GM20000 (cell line): Measurements from ENCODE around the gene CLEC10A.

Source experiments
- DNase-seq: peaks from one replicate; pipeline ENCODE4 v3.0.0; 2012; ENCODE audit warnings: low spot score
- TF ChIP-seq, protein P1 (sequence below): IDR thresholded peaks from 2 replicates; pipeline ENCODE4 v1.5.1; 2012; ENCODE audit warnings: mild to moderate bottlenecking, control low read depth; ENCODE audit errors: extremely low read depth, missing control alignments

CLEC10A gene

DNA sequence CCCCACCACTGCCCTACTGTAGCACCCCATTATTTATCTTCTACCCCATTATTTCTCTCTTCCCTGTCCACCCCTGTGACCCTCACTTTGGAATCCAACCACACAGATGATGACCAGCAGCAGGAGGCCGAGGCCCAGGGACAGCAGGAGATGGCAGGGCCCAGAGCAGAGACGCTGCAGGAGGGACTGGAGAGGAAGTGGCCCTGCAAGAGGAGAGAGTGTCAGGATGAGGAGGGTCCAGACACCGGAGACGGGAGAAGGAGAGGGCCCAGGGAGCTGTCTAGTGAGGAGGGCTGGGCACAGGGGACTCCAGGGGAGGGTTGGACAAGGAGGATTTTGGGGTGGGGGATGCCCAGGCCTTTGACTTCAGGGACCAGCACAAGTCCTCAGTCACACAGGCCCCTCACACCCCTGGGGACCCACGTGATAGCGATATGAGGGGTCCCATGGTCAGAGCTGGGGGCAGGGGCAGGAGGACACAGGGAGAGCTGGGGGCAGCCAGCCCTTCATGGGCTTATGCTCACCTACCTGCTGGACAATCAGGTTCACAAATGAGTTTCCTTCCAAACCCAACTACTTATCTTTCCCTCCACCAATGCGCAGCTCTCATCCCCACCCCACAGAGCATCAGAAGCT is 2.0 kb downstream of the CLEC10A start:
- TF ChIP-seq, protein P1, sequence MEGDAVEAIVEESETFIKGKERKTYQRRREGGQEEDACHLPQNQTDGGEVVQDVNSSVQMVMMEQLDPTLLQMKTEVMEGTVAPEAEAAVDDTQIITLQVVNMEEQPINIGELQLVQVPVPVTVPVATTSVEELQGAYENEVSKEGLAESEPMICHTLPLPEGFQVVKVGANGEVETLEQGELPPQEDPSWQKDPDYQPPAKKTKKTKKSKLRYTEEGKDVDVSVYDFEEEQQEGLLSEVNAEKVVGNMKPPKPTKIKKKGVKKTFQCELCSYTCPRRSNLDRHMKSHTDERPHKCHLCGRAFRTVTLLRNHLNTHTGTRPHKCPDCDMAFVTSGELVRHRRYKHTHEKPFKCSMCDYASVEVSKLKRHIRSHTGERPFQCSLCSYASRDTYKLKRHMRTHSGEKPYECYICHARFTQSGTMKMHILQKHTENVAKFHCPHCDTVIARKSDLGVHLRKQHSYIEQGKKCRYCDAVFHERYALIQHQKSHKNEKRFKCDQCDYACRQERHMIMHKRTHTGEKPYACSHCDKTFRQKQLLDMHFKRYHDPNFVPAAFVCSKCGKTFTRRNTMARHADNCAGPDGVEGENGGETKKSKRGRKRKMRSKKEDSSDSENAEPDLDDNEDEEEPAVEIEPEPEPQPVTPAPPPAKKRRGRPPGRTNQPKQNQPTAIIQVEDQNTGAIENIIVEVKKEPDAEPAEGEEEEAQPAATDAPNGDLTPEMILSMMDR: no peak
- DNase-seq: no peak

DNA sequence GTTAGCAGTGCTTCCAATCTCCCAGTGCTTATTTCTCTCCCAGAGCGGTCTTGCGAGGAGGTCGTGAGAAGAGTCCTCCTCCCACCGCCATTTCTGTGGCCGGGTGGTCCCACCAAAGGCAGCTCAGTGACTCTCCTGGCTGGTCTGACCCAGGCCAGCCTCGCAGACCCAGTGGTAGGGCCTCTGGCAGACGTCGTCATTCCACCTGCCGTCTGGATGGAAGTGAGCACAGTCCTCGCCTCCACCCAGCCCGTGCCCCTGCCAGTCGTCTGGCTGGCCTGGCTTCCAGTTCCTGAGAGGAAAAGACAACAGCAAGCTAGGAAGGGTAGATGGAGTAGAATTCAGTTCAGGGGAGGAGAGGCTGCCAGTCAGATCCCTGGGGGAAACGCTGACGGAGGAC is 5.1 kb downstream of the CLEC10A start:
- DNase-seq: no peak
- TF ChIP-seq, protein P1: no peak

DNA sequence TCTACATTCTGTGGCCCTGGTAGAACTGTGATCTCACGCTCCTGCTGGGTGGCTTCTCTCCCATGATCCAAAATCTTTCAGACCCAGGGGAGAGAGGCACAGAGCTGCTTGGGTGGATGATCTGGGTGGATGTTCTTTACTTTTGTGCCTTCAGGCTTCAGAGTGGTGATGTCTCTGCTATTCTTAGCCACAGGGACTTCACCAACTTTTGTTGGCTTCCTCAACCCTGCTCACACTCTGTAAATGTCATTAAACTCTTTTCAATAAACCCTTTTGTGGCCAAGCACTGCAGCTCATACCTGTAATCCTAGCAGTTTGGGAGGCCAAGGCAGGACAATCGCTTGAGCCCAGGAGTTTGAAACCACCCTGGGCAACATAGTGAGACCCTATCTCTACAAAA is 7.6 kb downstream of the CLEC10A start:
- DNase-seq: no peak
- TF ChIP-seq, protein P1: no peak

DNA sequence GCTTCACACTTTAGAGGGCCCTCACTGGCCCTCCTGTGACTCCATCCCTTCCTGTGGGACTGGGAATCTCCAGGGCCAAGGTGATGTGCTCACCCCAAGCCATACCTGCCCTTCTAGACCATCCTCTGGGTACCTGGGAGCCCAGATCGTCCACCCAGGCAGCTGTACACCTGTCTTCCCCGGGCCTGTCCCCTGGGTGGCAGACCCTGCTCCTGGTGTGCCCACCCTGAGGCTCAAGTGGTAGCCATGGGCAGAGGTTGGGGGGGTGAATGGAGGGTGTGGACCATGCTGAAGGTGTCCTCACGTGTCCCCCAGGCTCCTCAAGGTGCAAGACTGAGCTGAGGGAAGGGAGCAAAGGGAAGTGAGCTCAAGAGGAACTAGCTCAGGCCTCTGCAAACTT is 9.3 kb downstream of the CLEC10A start:
- TF ChIP-seq, protein P1: no peak
- DNase-seq: no peak

DNA sequence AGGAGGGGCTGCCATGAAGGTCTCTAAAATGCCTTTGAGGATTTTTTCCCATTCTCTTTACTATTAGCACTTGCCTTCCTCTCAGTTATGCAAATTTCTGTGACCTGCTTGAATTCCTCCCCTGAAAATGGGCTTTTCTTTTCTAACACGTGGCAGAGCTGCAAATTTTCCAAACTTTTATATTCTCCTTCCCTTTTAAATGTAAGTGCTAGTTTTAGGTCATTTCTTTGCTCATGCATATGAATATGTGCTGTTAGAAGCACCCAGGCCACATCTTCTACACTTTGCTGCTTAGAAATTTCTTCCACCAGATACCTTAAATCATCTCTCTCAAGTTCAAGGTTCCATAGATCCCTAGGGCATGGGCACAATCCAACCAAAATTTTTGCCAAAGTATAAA is 11.8 kb downstream of the CLEC10A start:
- TF ChIP-seq, protein P1: no peak

DNA sequence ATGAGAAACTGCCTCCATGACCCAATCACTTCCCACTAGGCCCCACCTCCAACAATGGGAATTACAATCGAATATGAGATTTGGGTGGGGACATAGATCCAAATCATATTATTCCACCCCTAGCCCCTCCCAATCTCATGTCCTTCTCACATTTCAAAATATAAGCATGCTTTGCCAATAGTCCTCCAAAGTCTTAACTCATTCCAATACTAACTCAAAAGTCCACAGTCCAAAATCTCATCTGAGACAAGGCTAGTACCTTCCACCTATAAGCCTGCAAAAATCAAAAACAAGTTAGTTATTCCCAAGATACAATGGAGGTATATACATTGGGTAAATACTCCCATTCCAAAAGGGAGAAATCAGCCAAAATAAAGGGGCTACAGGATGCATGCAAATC is 12.9 kb downstream of the CLEC10A start:
- TF ChIP-seq, protein P1: no peak

More for the DNA sequence above, 11.8 kb downstream of the CLEC10A start:
- no peak for DNase-seq

DNA sequence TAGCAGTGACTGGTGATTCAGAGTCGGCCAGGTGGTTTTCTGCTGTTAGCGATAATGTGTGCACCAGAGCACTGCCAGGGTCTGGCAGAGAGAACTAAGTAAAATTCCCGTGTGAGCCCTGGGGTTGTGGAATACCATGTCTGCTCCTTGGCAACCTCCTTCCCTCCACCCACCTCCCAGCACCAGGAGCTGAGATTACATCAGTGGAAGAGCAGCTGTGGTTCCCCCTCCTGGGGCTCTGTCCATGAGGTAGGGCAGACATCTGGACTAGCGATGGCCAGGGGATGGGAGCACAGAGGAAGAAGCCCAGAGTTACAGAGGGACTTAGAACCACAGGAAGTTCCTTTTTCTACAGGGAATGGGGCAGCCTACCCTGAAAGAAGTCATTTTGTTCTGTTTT is 15.8 kb downstream of the CLEC10A start:
- no peak for DNase-seq
- TF ChIP-seq, protein P1: no peak

More for the DNA sequence above, 12.9 kb downstream of the CLEC10A start:
- no peak for DNase-seq
